H1 (cell line): ENCODE data around the gene SLCO4A1. TPM values are rescaled to one million over a fixed set of nuclear protein-coding genes. Genes with fewer than 3 reads are reported as not detected.

Experiments
- CTCF ChIP-seq, 3 experiments: IDR thresholded peaks; 1 replicate in 2 of 3; 2 replicates in 1 of 3; pipeline versions ENCODE4 v1.5.1 to v1.6.1; 2011; ENCODE audit warnings: low read length in 3 of 3, mild to moderate bottlenecking in 3 of 3, inconsistent platforms in 2 of 3, low read depth in 1 of 3, moderate library complexity in 1 of 3; ENCODE audit not compliant: insufficient read depth in 1 of 3; ENCODE audit errors: control extremely low read depth in 1 of 3
- polyA plus RNA-seq, 7 experiments: library from polyadenylated mRNA; depleted of rRNA in 3 of 7; stranded (reverse) in 5 of 7; unstranded in 2 of 7; fragments of >200 nt in 5 of 7; fragments of 200-250 nt in 2 of 7; gene quantifications; 1 replicate in 5 of 7; 2 replicates in 1 of 7; 4 replicates in 1 of 7; pipeline versions ENCODE4 v1.2.1 to v1.2.3, GENCODE V29; 2011 to 2013; ENCODE audit warnings: missing spikeins in 2 of 7, mixed read lengths in 2 of 7
- total RNA-seq: library from RNA; stranded (reverse); fragmentation: NEBNext Ultra II Directional; extraction: Animal tissue kit (Norgen Biotek cat#: 25700); gene quantifications from 2 replicates; pipeline ENCODE4 v1.2.1, GENCODE V29; 2021

Gene SLCO4A1
- total and polyA plus RNA-seq, 2 of the 8 experiments (the other 6 are each of a cell fraction or from before 2014, with no cell fraction given) = 10.5 to 18.5 TPM

GRCh38 chr20:62678553-62678952 is 36.2 kb downstream of the SLCO4A1 start (continued):
- TF ChIP-seq CTCF (IDR thresholded peaks at IDR 0.05; ENCODE audit: control extremely low read depth in 1 of 3, insufficient read depth in 1 of 3, low read depth in 1 of 3, low read length in 3 of 3) = no peak
